ENCODE results near the gene TAGLN.

DNA sequence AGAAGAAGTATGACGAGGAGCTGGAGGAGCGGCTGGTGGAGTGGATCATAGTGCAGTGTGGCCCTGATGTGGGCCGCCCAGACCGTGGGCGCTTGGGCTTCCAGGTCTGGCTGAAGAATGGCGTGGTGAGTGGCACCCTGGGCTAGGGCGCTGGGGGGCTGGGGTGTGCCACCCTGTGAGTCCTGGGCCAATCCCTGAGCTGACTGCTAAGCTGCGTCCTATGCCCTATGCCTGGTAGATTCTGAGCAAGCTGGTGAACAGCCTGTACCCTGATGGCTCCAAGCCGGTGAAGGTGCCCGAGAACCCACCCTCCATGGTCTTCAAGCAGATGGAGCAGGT, 3.9 kb downstream of the TAGLN start:
- no peak for TF ChIP-seq POLR2A (IDR thresholded peaks at IDR 0.05)
- TF ChIP-seq, protein P1, sequence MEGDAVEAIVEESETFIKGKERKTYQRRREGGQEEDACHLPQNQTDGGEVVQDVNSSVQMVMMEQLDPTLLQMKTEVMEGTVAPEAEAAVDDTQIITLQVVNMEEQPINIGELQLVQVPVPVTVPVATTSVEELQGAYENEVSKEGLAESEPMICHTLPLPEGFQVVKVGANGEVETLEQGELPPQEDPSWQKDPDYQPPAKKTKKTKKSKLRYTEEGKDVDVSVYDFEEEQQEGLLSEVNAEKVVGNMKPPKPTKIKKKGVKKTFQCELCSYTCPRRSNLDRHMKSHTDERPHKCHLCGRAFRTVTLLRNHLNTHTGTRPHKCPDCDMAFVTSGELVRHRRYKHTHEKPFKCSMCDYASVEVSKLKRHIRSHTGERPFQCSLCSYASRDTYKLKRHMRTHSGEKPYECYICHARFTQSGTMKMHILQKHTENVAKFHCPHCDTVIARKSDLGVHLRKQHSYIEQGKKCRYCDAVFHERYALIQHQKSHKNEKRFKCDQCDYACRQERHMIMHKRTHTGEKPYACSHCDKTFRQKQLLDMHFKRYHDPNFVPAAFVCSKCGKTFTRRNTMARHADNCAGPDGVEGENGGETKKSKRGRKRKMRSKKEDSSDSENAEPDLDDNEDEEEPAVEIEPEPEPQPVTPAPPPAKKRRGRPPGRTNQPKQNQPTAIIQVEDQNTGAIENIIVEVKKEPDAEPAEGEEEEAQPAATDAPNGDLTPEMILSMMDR (IDR thresholded peaks at IDR 0.05), result no peak

Data from testis (tissue), 2 donors.